HG03064 (cell line): ENCODE data around the gene KLHL6.

Source experiments
- ATAC-seq: cut with Tn5 transposase; IDR thresholded peaks from one replicate; pipeline ENCODE4 v1.9.1; 2021; ENCODE audit warnings: low read depth; ENCODE audit not compliant: unreplicated experiment

The KLHL6 gene

GRCh38 chr3:183511286-183512131 is 44.0 kb downstream of the KLHL6 start:
- peak; percentile 47 for ATAC-seq

- no peak for ATAC-seq
These were observed 46.7 kb downstream of the KLHL6 start for GRCh38 chr3:183508821-183509220.

- no peak for ATAC-seq
These were observed 48.0 kb downstream of the KLHL6 start for GRCh38 chr3:183507551-183507950.

- no peak for ATAC-seq
These were observed 48.7 kb downstream of the KLHL6 start for GRCh38 chr3:183506674-183507320.

GRCh38 chr3:183504597-183504996 is 50.9 kb downstream of the KLHL6 start:
- no peak for ATAC-seq

- no peak for ATAC-seq
These were observed 51.8 kb downstream of the KLHL6 start for GRCh38 chr3:183503746-183504145.

- ATAC-seq = no peak
These were observed 53.0 kb downstream of the KLHL6 start for GRCh38 chr3:183502237-183503181.

GRCh38 chr3:183500981-183501704 is 54.4 kb downstream of the KLHL6 start:
- ATAC-seq = no peak

- no peak for ATAC-seq
These were observed 55.2 kb downstream of the KLHL6 start for GRCh38 chr3:183500319-183500718.

GRCh38 chr3:183498634-183499033 is 56.9 kb downstream of the KLHL6 start:
- ATAC-seq = no peak

GRCh38 chr3:183497313-183497712 is 58.2 kb downstream of the KLHL6 start:
- no peak for ATAC-seq

- no peak for ATAC-seq
These were observed 59.2 kb downstream of the KLHL6 start for GRCh38 chr3:183496311-183496710.

- no peak for ATAC-seq
These were observed 61.2 kb downstream of the KLHL6 start for GRCh38 chr3:183494341-183494740.

GRCh38 chr3:183493296-183494045 is 62.0 kb downstream of the KLHL6 start:
- no peak for ATAC-seq

- no peak for ATAC-seq
These were observed 62.7 kb downstream of the KLHL6 start for GRCh38 chr3:183492849-183493179.

GRCh38 chr3:183491923-183492848 is 63.3 kb downstream of the KLHL6 start:
- ATAC-seq = no peak

GRCh38 chr3:183491109-183491922 is 64.2 kb downstream of the KLHL6 start:
- ATAC-seq = no peak

GRCh38 chr3:183490653-183491052 is 64.9 kb downstream of the KLHL6 start:
- no peak for ATAC-seq
